ENCODE data around the gene SUSD1.

DNA sequence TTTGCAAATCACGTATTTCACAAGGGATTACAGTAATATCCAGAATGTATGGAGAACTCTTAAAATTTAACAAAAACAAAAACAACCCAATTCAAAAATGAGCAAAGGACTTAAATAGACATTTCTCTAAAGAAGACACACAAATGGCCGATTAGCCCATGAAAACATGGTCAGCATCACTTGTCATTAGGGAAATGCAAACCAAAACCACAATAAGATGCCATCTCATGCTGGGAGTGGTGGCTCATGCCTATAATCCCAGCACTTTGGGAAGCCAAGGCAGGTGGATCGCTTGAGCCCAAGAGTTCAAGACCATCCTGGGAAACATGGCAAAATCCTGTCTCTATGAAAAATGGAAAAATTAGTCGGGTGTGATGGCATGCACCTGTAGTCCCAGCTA, 120.2 kb downstream of the SUSD1 start:
- TF ChIP-seq, protein P1, sequence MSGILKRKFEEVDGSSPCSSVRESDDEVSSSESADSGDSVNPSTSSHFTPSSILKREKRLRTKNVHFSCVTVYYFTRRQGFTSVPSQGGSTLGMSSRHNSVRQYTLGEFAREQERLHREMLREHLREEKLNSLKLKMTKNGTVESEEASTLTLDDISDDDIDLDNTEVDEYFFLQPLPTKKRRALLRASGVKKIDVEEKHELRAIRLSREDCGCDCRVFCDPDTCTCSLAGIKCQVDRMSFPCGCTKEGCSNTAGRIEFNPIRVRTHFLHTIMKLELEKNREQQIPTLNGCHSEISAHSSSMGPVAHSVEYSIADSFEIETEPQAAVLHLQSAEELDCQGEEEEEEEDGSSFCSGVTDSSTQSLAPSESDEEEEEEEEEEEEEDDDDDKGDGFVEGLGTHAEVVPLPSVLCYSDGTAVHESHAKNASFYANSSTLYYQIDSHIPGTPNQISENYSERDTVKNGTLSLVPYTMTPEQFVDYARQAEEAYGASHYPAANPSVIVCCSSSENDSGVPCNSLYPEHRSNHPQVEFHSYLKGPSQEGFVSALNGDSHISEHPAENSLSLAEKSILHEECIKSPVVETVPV (CRISPR knock-in tag; IDR thresholded peaks at IDR 0.05), result no peak
- TF ChIP-seq PPARA (CRISPR knock-in tag; IDR thresholded peaks at IDR 0.05; ENCODE audit: borderline replicate concordance), result no peak
- no peak for TF ChIP-seq ARNTL (CRISPR knock-in tag; IDR thresholded peaks at IDR 0.05; ENCODE audit: borderline replicate concordance, low read depth)
- TF ChIP-seq, protein P2, sequence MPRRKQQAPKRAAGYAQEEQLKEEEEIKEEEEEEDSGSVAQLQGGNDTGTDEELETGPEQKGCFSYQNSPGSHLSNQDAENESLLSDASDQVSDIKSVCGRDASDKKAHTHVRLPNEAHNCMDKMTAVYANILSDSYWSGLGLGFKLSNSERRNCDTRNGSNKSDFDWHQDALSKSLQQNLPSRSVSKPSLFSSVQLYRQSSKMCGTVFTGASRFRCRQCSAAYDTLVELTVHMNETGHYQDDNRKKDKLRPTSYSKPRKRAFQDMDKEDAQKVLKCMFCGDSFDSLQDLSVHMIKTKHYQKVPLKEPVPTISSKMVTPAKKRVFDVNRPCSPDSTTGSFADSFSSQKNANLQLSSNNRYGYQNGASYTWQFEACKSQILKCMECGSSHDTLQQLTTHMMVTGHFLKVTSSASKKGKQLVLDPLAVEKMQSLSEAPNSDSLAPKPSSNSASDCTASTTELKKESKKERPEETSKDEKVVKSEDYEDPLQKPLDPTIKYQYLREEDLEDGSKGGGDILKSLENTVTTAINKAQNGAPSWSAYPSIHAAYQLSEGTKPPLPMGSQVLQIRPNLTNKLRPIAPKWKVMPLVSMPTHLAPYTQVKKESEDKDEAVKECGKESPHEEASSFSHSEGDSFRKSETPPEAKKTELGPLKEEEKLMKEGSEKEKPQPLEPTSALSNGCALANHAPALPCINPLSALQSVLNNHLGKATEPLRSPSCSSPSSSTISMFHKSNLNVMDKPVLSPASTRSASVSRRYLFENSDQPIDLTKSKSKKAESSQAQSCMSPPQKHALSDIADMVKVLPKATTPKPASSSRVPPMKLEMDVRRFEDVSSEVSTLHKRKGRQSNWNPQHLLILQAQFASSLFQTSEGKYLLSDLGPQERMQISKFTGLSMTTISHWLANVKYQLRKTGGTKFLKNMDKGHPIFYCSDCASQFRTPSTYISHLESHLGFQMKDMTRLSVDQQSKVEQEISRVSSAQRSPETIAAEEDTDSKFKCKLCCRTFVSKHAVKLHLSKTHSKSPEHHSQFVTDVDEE (CRISPR knock-in tag; IDR thresholded peaks at IDR 0.05), result no peak
- no peak for TF ChIP-seq ZFP30 (CRISPR knock-in tag; IDR thresholded peaks at IDR 0.05)
- TF ChIP-seq ZC3H10 (CRISPR knock-in tag; IDR thresholded peaks at IDR 0.05), result no peak
- TF ChIP-seq, protein P3, sequence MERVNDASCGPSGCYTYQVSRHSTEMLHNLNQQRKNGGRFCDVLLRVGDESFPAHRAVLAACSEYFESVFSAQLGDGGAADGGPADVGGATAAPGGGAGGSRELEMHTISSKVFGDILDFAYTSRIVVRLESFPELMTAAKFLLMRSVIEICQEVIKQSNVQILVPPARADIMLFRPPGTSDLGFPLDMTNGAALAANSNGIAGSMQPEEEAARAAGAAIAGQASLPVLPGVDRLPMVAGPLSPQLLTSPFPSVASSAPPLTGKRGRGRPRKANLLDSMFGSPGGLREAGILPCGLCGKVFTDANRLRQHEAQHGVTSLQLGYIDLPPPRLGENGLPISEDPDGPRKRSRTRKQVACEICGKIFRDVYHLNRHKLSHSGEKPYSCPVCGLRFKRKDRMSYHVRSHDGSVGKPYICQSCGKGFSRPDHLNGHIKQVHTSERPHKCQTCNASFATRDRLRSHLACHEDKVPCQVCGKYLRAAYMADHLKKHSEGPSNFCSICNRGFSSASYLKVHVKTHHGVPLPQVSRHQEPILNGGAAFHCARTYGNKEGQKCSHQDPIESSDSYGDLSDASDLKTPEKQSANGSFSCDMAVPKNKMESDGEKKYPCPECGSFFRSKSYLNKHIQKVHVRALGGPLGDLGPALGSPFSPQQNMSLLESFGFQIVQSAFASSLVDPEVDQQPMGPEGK (CRISPR knock-in tag; IDR thresholded peaks at IDR 0.05; ENCODE audit: borderline replicate concordance), result no peak
- TF ChIP-seq RARB (CRISPR knock-in tag; IDR thresholded peaks at IDR 0.05), result no peak
- TF ChIP-seq SNAI2 (CRISPR knock-in tag; IDR thresholded peaks at IDR 0.05), result no peak
- no peak for TF ChIP-seq ESRRG (CRISPR knock-in tag; IDR thresholded peaks at IDR 0.05)
- TF ChIP-seq ZNF70 (CRISPR knock-in tag; IDR thresholded peaks at IDR 0.05), result no peak
- TF ChIP-seq, protein P4, sequence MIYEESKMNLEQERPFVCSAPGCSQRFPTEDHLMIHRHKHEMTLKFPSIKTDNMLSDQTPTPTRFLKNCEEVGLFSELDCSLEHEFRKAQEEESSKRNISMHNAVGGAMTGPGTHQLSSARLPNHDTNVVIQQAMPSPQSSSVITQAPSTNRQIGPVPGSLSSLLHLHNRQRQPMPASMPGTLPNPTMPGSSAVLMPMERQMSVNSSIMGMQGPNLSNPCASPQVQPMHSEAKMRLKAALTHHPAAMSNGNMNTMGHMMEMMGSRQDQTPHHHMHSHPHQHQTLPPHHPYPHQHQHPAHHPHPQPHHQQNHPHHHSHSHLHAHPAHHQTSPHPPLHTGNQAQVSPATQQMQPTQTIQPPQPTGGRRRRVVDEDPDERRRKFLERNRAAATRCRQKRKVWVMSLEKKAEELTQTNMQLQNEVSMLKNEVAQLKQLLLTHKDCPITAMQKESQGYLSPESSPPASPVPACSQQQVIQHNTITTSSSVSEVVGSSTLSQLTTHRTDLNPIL (CRISPR knock-in tag; IDR thresholded peaks at IDR 0.05; ENCODE audit: low read depth), result no peak
